ENCODE data around the gene TBCK.
A peak's percentile ranks its signal among the peaks of the same experiment; 100 is the strongest.
"Not testable (repeated sequence)": the region's sequence is repeated elsewhere in the genome, so short reads cannot be mapped to it uniquely, and the experiment has no call there.

TBCK gene

DNA sequence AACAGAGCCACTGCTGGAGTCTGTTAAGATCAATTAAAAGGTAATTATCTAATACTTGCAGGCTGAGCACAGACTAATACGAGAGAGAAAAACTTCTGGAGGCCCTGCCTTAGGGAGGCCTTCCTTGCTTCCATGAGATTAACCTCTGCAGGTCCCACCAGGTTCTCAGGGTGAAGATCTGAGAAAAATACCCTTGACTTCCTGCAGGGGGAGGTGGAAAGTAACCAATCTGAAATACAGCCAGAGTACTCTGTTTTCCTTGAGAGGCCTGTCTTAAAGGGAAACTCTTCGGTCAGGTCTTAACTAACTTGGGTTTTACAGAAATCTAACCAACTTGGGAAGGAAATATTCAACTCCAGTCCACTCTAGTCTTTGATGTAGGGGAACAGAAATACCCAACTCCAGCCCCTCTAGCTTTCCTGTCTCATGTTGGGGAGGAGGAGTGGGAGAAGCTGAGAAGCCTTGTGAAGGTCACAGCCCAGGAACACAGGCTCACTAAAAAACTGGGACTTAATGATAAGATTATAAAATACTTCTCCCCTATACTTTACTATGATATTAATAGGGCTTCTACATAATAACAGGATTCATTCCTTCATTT is 77.1 kb downstream of the TBCK start:
- no peak for FAIRE-seq

DNA sequence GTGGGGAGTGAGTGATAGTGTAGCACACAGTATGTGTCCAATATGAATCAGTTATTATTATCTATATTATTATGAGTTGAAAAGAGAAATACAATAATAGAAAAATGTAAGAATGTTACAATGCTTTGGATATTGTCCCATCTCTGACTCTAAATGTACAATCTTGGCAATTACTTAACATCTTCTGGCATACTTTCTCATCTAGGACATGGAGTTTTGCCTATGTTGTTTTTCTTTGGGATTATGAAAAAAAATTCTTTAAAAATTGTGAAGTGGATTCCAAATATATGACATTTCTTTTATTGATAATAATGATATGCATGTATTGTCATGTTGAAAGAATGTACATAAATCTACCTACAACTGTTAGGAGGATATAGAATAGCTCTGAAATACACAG is 84.1 kb downstream of the TBCK start:
- FAIRE-seq (no peak), DNase-seq (ENCODE audit: low spot score) (no peak)

More for the DNA sequence above, 77.1 kb downstream of the TBCK start:
- DNase-seq (ENCODE audit: low spot score), result peak; percentile 11

DNA sequence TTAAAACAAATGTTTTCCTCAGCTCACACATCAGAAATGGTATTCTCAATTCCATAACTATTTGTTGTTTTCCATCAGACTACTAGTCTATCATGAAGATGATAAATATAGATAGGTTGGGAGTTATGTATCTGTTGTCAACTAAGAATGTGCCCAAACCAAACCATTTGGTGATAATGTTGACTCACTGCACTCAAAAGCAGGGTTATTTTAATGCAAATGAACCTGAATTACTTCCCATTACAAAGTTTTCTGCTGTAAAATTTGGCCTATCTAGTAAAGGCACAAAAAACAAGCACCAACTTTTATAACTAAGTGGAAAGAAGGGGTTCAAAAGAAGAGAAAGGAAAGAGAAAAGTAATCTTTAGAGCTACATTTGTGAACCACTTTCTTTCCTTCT is 93.5 kb downstream of the TBCK start:
- FAIRE-seq (no peak), DNase-seq (ENCODE audit: low spot score) (no peak)

DNA sequence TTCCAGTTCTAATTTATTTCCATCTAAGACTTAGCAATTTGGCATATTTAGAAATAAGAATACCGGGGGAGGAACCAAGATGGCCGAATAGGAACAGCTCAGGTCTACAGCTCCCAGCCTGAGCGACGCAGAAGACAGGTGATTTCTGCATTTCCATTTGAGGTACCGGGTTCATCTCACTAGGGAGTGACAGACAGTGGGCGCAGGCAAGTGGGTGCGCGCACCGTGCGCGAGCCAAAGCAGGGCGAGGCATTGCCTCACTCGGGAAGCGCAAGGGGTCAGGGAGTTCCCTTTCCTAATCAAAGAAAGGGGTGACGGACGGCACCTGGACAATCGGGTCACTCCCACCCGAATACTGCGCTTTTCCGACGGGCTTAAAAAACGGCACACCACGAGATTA is 102.7 kb downstream of the TBCK start:
- FAIRE-seq; DNase-seq (ENCODE audit: low spot score): not testable (repeated sequence)

DNA sequence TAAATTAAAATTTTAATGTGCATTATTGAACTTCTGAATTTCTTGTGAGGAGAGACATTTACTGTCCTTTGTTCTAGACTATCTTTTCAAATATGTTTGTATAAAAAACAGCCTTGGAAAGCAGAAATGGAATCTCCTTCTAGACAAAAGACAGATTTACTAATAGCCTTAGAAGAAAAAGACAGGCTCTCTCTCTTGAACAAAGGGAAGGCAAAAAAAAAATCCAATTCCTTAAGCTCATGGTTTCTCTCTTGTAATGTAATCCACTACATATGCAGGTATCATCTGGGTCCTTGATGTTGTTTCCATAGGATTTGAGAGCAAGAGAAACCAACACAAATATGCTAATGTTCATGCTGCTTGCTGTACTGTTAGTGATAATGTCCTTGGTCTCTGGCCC is 106.0 kb downstream of the TBCK start:
- no peak for DNase-seq (ENCODE audit: low spot score)
- FAIRE-seq, result no peak

DNA sequence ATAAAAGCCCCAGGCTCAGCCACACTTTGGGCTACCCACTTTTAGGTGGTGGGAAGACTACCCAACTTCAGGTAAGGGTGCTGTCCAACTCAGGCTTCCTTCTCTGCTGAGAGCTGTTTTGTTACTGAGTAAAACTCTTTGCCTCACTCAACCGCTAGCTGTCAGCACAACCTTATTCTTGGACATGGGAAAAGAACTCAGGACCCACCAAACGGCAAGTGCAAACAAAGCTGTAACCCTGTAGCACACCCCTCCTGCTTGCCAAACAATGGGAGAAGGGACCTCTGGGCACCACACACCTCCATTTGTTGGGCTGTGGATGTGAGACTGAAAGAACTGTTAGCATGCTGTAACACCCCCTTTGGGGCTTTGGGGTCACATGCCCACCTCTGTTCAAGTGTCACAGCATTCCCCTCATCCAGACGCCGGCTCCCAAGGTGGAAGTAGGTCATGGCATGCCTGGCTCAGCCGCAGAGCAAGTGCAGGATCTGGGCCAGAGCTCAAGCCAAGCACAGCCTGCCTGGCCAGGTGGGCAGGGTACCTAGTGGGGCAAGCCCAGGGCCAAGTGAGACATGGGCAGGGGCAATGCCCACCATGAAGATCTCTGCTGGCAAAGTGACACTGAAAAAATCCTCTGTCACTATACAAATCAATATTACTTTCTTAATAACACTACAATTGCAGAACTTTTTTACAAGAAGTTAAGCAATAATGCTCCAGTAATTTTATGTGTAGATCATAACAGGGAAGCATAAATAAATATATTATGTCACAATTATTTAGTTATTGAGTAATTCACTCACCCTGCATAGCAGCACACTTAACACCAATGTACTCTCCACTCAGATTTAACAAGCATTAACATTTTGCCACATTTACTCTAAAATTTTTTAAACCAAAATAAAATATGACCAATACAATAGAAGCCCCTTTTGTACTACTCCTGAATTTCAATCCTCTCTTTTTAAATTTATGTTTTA is 107.2 kb downstream of the TBCK start:
- no peak for DNase-seq (ENCODE audit: low spot score)
- no peak for FAIRE-seq

DNA sequence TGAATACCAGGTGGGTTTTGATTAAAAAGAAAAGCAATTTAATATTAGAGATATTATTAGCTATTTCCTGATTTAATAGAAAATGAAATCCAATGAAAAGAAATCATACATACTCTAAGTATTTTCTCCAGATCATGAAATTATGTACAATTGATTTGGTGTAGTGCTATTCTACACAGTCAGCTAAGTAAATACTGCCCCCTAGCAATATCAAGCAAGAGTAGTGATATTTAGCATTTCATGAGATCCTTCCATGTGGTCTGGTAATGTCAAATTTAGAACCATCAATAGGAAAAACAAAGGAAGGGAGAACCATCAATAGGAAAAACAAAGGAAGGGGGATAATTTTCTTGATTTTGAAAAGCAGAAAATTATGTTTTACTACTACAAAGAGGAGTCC is 114.6 kb downstream of the TBCK start:
- FAIRE-seq, result peak; percentile 71
- DNase-seq (ENCODE audit: low spot score), result peak; percentile 17

DNA sequence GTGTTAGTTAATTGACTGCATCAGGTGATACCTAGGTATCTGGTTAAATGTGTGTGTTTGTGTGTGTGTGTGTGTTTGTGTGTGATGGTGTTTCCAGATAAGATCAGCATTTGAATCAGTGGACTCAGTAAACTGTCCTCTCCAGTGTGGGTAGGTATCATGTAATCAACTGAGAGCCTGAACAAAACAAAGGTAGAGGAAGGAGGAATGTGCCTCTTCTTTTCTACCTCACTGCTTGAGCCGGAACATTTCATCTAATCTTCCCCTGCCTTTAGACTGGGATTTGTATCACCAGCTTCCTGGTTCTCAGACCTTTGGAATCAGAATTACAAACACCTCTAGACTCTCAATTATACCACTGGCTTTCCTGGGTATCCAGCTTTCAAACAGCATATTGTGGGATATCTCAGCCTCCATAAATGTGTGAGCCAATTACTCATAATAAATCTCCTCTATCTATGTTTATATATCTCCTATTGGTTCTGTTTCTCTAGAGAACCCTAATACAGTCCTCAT is 120.5 kb downstream of the TBCK start:
- DNase-seq (ENCODE audit: low spot score) (no peak), FAIRE-seq (no peak)

DNA sequence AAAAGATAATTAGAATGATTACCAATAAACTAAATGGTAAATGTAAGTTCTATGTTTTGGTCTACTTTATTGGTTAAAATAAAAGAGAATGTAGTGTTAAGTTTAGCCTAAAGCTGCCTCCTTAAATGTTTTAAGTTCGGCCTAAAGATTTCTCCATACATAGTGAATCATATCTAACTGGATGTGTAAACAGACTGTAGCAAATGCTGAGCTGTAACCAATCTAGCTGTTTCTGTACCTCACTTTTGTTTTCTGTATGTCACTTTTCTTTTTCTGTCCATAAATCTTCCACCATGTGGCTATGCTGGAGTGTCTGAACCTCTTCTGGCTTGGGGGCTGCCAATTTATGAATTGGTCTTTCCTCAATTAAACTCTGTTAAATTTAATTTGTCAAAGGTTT is 121.2 kb downstream of the TBCK start:
- no peak for FAIRE-seq
- DNase-seq (ENCODE audit: low spot score), result no peak

DNA sequence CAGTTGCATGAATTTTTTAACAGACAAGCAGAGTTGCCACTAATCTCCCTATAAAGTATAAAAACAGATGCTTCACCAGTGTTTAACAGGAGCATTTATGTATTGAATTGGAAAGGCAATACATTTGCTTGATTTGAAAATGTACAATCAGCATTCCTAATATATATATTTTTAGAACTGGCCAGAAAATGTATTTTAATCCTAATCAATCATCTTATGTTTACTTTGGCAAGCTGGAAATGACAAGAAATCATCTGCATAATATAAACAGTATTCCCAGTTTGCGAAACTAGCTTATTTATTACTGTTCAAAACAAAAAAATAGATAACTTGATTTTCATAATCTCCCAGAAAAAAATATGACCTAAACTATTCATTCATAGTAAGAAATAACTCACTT is 123.9 kb downstream of the TBCK start:
- no peak for FAIRE-seq
- DNase-seq (ENCODE audit: low spot score), result no peak

DNA sequence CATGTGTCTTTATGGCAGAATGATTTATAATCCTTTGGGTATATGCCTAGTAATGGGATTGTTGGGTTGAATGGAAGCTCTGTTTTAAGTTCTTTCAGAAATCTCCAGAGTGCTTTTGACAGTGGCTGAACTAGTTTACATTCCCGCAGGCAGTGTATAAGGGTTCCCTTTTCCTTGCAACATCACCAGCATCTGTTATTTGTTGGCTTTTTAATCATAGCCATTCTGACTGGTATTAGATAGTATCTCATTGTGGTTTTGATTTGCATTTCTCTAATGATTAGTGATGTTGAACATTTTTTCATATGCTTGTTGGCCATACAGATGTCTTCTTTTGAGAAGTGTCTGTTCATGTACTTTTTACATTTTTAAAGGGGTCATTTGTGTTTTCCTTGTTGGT is 129.8 kb downstream of the TBCK start:
- FAIRE-seq, result no peak
- DNase-seq (ENCODE audit: low spot score), result no peak

DNA sequence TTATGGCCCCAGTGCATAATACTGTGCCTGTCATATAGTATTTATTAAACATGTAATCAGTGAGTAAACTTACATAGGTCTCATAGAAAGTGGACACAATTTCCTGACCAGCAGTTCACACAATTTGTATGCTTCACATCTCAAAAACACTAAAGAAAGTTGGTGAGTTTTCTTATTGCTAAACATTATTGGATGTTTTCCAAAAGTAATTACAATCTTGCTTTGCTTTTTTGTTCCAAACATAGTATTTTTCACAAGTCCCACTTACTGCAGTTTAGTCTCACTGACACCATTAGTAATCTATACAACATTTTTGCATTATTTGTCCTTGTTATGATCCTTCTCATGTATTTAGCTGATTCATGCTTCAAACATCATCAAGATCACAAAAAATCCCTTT is 132.5 kb downstream of the TBCK start:
- no peak for FAIRE-seq
- no peak for DNase-seq (ENCODE audit: low spot score)

DNA sequence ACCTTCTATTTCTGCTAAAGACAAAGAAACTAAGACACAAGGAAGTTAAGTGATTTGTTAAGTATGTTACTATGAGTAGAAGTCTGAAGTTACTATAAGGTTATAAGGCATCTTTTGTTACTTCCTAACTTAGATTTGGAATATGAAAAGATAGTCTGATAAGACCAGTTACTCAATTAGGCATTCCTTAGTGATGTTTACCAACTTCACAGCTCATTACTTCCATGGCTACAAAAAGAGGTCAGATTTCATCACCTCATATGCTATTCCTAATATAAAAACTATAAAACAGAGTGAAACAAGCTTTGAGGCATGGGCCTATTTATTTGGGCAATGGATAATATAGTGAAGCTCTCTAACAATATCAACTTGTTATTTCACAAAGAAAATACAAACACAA is 143.1 kb downstream of the TBCK start:
- DNase-seq (ENCODE audit: low spot score), result no peak
- no peak for FAIRE-seq

DNA sequence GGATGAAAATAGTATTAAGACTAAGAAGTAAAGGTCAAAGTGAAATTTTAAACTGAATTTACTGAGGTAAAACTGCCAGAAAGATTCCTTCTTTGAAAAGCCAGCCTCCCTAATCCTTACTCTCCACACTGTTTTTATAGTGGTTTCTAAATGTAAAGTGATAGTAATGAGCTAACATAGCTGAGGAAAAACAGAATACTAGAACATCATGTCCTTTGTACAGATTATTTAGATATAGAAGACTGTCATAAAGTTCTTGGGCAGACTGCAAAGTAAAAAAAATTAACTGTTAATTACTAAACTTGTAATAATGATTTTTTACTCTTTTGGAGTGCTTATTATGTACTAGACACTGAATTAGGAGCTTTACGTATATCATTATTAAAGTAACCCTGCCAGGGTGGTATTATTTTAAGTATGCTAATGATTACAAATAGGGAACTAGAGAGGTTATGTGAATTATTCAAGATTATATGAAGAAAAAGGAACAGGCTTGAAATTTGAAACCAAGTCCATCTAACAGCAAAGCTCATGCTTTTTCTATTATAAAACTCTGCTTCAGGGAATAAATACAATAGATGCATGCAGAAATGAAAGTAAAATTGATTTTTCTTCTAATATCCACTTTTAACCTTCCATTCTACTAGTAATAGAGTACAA is 150.5 kb downstream of the TBCK start:
- FAIRE-seq (no peak), DNase-seq (ENCODE audit: low spot score) (no peak)

DNA sequence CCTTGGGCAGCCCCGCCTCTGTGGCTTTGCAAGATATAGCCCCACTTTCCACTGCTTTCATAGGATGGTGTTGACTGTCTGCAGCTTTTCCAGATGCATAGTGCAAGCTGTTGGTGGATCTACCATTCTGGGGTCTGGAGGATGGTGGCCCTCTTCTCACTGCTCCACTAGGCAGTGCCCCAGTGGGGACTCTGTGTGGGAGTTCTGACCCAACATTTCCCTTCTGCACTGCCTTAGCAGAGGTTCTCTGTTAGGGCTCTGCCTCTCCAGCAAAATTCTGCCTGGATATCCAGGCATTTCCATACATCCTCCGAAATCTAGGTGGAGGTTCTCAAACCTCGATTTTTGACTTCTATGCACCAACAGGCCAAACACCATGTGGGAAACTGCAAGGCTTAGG is 153.7 kb downstream of the TBCK start:
- FAIRE-seq, result no peak

DNA sequence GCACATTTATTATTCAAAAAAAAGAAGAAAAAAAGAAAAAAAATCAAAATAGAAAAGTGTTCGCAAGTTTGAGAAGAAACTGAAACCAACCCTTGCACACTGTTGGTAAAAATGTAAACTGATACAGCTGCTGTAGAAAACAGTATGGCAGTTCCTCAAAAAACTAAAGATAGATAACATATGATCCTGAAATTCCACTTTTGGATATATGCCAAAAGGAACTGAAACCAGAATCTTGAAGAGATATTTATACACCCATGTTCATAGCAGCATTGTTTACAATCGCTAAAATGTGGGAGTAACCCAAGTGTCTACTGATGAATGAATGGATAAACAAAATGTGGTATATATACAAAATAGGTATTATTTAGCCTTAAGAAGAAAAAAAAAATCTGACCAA is 155.4 kb downstream of the TBCK start:
- FAIRE-seq, result no peak
- no peak for DNase-seq (ENCODE audit: low spot score)

More for the DNA sequence above, 153.7 kb downstream of the TBCK start:
- DNase-seq (ENCODE audit: low spot score), result no peak

DNA sequence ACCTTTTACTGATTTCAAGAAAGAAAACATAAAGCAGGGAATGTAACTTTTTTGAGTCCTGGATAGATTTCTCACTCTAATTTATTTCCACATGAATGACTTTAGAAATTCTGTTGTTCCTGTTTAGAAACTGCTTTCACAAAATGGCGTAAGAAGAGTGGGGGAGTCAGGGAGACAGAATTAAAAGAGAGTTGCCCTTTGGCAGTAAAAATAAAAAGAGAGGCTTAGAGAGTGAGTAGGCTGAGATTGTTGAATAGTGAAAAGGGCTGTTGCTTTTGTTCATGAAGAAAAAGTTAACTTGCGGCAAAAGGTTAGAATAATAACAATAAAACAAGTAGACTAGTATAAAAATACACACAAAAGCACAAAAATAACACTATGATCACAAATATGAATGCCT is 166.1 kb downstream of the TBCK start:
- FAIRE-seq (no peak), DNase-seq (ENCODE audit: low spot score) (no peak)

DNA sequence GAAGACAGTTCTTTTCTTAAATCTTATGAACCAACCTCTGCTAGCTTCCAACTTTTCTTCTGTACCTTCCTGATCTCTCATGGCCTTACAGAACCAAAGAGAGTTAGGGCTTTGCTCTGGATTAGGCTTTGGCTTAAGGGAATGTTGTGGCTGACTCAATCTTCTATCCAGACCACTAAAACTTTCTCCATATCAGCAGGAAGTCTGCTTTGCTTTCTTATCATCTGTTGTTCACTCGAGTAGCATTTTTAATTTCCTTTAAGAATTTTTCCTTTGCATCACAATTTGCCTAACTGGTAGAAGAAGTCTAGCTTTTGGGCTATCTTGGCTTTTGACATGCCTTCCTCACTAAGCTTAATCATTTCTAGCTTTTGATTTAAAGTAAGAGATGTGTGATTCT is 167.0 kb downstream of the TBCK start:
- FAIRE-seq (no peak), DNase-seq (ENCODE audit: low spot score) (no peak)

DNA sequence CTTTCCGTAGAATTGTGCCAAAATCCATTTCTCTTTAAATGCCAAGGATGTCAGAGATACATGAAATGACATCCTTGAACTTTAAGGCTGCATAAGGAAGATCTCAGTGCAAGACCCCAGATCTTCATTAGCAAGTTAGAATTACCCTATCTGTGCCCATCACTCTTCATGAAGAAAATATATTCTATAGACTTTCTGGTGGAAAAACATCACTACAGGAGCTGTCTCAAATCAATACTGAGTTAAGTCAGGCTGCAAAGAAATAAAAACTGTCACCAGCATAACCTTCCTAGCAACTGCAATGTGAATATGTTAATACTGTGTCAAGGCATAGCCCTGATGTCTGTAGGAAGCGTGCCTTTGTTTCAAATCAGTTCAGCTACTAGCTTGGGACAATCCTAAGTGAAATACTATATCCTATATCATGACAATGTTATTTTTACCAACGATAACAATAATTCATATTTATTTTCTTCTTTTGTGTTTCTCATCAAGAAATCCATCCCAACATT is 173.3 kb downstream of the TBCK start:
- no peak for DNase-seq (ENCODE audit: low spot score)
- FAIRE-seq, result no peak

DNA sequence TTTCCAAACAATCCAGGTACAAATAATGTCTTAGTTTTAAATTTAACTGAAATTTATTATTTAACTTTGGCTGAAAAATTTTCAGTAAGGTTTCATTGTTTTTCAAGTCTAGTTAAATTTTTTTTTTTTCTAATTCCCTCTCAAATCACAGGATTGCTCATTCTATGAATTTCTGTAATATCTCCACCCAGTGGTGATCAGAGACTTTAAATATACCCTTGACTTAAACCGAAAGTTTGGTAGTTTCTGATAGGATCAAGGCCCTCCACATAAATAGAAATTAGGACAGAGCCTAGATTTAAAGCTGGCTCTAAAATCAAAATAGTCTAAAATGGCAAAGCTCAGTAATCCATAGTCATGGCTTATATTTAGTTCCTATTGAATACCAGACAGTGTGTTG is 175.4 kb downstream of the TBCK start:
- FAIRE-seq (no peak), DNase-seq (ENCODE audit: low spot score) (no peak)

DNA sequence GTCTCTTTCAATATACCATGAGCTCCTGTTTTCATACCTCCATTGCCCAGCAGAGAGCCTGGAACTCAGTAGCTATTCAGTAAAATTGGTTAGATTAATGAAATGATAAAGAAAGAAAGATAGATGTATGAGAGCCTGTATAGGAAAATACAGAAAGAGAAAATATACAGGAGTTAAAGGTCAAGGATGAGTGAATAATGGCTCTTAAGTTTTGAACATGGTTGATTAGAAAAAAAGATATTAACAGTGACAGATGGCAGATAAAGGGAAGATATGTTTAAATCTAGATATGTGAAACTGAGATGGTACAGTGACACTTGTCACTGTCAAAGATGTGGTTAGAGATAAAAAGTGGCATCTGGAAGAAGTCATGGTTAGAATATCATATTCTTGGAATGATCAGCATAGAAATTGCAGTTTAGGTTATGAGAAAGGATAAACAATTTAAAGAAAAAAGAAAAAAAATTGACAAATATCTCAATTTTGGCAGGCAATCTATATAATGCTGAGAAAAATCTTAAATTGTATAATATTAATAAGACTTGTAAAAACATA is 179.2 kb downstream of the TBCK start:
- FAIRE-seq (no peak), DNase-seq (ENCODE audit: low spot score) (no peak)

DNA sequence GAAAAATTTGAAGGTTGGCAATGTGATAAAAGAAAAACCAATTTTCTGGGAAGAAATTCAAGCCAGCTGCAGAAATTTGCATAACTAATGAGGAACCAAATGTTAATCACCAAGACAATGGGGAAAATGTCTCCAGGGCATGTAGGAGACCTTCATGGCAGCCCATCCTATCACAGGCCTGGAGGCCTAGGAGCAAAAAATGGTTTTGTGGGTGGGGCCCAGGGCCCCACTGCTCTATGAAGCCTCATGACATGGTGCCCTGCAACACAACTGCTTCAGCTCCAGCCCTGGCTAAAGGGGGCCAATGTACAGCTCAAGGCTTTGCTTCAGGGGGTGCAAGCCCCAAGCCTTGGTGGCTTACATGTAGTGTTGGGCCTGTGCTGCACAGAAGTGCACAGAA is 184.0 kb downstream of the TBCK start:
- DNase-seq (ENCODE audit: low spot score), result no peak
- FAIRE-seq, result no peak

All from RCC 7860 (cell line).